SK-N-DZ (cell line): ENCODE data around the gene CLDN9.
A peak's percentile ranks its signal among the peaks of the same experiment; 100 is the strongest.

Experiments used
- DNase-seq: peaks from one replicate; pipeline ENCODE4 v3.0.0-alpha.2; 2015; ENCODE audit warnings: low spot score

The CLDN9 gene

DNA sequence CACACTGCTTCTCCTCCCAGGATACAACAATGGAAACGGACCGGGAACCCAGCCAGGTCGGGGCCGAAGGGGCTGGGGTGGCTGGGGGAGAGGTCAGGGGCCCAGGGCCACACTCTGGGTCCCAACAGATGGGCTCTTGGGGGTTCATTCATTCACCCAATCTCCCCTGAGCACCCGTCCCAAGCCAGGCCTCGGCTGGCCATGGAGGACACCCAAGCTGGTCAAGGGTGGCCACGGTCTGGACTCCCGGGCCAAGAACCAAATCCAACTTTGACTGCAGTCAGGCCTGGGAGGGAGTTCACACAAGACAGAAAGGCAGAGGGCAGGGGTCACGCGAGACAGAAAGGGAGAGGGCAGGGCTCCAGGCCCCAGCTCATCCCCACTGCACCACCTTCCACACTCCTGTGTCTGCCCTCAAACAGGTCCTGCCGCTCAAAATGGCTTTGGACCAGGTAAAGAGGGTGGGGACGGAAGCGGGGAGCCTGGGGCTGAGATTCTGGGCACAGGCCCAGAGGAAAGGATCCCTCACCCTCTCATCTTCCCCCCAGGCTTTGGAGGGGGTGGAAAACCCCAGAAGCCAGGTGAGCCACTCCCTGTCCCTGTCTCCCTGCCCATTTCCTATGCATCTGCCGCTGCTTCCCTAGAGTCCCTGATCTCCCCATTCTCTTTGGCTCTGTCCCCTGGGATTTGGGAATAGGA lies 20.2 kb upstream of the CLDN9 start:
- no peak for DNase-seq

GRCh38 chr16:2996298-2996697 lies 16.4 kb upstream of the CLDN9 start:
- no peak for DNase-seq

DNA sequence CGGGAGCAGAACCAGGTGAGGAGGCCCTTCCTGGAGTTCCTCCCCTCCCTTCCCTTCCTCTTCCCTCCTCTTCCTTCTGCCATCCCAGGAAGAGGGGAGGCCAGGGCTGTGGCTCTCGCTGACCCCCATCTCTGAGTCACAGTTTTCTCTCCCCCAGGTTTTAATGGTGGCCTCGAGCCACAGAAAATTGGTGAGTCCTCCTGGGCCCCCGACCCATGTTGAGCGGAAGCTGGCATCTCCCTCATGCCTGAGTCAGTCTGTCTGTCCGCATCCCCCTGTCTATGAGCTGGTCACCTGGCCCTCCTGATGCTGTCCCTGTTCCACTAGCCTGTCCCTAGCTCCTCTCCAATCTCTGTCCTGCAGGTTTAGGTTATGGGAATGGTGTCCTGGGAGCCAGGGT lies 12.8 kb upstream of the CLDN9 start:
- DNase-seq, result no peak

- no peak for DNase-seq
These were observed 12.2 kb upstream of the CLDN9 start for GRCh38 chr16:3000540-3000939.

- DNase-seq, result no peak
These were observed 11.4 kb upstream of the CLDN9 start for GRCh38 chr16:3001316-3001715.

- DNase-seq, result peak; percentile 99
These were observed 9.0 kb upstream of the CLDN9 start for GRCh38 chr16:3003582-3004270.

DNA sequence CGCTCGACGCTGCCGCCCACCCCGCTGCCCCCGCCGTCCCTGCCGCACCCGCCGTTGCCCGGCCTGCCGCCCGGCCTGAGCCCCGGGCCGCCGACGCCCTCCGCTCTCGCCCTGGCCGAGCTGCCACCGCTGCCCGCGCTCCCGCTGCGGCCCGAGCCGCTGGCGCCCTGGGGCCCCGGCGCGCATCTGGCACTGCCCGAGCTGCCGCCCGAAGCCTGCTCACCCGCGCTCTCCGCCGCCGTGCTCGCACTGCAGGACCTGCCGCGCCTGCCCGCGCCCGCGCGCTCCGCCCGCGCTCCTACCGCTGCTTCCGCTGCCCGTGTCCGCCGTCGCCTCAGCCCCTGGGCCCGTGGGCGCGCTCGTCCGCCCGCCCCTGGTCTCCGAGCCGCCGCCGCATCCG lies 8.4 kb upstream of the CLDN9 start:
- no peak for DNase-seq

DNA sequence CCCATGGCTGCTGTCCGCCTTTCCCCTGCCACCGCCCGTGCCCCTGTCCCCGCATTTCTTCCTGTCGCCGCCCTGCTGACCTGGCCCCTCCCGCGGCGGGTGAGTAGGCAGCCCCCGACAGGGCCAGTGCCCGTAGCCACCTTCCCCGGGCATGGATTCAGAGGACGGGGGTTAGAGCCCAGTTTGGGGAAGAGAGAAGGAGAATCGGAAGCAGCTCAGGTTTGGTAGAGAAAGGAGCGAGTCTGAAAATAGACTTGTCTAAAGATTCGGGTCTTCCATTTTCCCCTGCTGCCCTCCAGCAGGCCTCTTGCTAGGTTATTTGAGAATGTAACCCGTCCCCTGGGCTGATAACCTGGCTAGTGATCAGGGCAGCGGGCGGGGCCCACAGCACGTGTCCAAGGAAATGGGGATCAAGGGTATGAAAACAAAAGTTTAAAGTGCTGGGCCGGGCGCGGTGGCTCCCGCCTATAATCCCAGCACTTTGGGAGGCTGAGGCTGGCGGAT lies 7.9 kb upstream of the CLDN9 start:
- DNase-seq, result no peak

GRCh38 chr16:3007059-3007956 lies 5.4 kb upstream of the CLDN9 start:
- DNase-seq, result no peak

DNA sequence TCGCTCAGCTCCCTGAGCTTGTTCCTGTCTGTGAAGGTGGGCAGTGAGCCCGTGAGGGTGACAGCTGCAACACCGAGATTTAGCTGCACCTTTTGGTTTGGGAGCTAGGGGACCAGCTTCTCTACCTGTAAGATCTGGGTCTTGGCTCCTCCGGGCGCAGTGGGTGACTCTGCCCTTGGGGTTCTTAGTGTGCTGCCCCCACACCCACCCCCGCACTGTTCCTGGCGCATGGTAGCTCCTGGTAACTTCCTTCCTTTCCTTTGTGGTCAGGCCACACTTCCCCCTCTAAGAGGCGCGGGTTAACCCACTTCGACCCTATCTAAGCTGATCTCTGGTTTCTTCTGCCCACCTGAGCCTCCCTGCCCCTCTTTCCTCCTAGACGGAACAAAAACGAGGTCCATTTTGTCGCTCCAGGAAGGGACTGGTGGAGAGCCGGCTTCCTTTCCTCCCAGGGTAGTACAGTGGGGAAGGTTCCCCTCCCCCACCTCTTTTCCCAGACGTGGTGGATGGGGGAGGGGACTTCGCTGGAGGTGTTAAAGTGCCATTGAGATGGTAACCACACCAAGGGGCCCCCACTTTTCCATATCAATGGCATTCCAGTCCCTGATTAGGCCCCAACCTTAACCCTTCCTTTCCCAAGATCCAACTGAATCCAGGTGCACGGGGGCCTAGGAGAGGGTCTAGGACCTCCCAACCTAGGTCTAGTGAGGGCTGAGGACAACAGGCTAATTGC lies 4.6 kb upstream of the CLDN9 start:
- DNase-seq, result no peak

DNA sequence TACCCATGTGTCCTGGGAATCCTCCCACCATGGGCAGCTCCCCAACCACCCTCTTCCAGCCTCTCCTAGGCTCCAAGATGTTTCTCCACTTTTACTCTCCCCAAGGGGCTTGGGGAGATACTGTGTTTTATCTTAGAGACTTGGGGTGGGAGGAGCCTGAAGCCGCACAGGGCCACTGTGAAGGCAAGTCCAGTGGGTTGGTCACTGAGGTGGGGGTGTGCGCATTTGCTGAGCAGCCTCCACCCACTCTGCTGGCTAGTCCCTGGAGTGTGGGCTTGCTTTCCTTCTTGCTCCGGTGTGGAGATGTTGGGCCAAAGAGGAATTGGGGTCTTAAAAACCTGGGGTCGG lies 4.1 kb upstream of the CLDN9 start:
- no peak for DNase-seq

DNA sequence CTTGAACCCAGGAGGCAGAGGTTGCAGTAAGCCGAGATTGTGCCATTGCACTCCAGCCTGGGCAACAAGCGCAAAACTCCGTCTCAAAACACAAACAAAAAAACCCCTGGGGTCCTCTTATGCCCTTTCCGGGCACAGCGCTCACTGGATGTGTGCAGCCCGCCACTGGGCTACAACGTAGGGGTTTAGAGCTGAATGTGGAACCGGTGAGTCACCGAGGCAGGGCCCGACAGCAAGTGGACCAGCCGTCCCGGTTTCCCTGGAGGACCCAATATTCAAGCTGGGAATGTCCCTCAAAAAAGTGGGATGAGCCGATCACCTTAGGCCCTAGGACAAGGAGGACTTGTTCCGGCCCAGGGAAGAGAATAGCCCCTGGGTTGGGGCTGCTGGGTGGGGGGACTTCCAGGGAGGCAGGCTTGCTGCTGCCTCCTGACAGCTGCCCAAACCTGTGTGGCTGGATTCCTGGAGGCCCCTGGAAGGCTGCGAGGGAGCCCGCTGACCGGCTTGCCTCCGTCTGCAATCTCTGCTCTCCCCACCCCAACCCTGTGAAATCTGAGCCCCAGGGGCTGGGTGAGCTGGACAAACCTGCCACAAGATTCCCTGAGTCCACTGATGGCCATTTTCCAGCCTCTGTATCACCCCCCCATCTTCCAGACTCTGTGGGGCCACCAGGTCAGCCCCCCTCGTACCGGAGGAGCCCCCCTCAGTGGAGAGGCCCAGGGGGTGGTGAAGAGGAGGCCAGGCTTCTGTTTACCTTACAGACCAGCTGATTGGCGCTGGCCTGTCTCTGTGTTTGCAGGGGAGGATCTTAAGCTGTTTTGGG lies 2.9 kb upstream of the CLDN9 start:
- DNase-seq, result no peak

DNA sequence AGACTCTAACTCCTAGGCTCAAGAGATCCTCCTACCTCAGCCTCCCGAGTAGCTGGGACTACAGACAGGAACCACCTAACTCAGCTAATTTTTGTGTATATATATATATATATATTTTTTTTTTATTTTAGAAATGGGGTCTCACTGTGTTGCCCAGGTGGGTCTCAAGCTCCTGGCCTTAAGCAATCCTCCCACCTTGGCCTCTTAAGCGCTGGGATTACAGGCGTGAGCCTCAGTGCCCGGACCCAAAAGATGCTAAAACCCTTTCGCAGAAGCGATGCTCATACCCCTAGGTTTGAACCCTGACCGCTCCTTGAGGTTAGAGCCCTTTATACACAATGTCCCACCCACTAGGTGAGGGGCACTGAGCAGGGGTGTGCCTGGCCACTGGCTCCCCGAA lies 2.2 kb upstream of the CLDN9 start:
- DNase-seq, result no peak

- DNase-seq, result no peak
These were observed 477 bp upstream of the CLDN9 start for GRCh38 chr16:3012246-3012645.

DNA sequence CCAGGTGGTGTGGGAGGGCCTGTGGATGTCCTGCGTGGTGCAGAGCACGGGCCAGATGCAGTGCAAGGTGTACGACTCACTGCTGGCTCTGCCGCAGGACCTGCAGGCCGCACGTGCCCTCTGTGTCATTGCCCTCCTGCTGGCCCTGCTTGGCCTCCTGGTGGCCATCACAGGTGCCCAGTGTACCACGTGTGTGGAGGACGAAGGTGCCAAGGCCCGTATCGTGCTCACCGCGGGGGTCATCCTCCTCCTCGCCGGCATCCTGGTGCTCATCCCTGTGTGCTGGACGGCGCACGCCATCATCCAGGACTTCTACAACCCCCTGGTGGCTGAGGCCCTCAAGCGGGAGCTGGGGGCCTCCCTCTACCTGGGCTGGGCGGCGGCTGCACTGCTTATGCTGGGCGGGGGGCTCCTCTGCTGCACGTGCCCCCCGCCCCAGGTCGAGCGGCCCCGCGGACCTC lies 798 bp downstream of the CLDN9 start:
- DNase-seq, result no peak

DNA sequence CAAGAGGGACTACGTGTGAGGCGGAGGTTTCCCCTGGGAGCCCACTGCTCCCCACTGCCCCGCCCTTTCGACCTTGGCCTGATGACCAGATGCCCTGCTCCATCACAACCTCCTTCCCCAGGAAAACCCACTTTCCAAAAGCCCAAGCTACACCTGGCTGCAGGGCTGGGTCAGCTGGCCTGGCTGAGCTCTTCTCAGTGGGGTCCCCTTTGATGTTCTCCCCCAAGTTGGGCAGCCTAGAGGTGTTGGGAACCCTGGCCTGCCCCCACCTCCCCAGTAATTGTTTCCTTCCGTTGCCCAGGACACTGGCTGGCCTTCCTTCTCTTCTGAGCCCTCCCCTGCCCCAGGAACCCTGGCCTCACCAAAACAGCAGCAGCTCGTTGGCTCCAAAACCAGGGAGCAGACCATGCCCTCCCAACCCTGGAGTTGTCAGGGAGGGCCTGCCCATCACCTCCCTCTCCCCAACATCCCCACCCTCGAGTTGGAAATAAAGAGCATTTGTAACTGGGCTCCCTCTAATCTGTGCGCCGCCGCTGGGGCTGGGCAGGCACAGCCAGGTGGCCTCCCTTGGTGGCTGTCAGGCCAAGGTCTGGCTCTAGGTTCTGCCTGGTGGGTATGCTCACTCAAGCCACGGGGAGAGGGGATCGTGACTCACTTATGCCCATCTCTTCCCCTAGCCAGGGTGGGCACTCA lies 1.4 kb downstream of the CLDN9 start:
- no peak for DNase-seq

- DNase-seq, result no peak
These were observed 2.2 kb downstream of the CLDN9 start for GRCh38 chr16:3014971-3015370.

- DNase-seq, result no peak
These were observed 3.3 kb downstream of the CLDN9 start for GRCh38 chr16:3015865-3016521.

GRCh38 chr16:3017344-3017743 lies 4.6 kb downstream of the CLDN9 start:
- no peak for DNase-seq
